GM13976 (cell line): ENCODE data around the gene ATP6V1F.

Source experiments
- DNase-seq: peaks from one replicate; pipeline ENCODE4 v3.0.0; 2012; ENCODE audit warnings: low spot score
- in situ Hi-C: fragments of 300-500 bp; cut with MboI; formaldehyde crosslinking; loops from one replicate; pipeline ENCODE4 v1.12.0; 2022; ENCODE audit warnings: low sequenced_read_pairs, mixed read lengths, inconsistent platforms; ENCODE audit not compliant: unreplicated experiment
- TF ChIP-seq, protein P1 (sequence below): IDR thresholded peaks from 2 replicates; pipeline ENCODE4 v1.5.1; 2012; ENCODE audit warnings: borderline replicate concordance, mild to moderate bottlenecking; ENCODE audit not compliant: insufficient read depth; ENCODE audit errors: extremely low read depth, missing control alignments, control extremely low read depth

ATP6V1F gene

GRCh38 chr7:128835790-128836641, 26.6 kb upstream of the ATP6V1F start:
- TF ChIP-seq, protein P1, sequence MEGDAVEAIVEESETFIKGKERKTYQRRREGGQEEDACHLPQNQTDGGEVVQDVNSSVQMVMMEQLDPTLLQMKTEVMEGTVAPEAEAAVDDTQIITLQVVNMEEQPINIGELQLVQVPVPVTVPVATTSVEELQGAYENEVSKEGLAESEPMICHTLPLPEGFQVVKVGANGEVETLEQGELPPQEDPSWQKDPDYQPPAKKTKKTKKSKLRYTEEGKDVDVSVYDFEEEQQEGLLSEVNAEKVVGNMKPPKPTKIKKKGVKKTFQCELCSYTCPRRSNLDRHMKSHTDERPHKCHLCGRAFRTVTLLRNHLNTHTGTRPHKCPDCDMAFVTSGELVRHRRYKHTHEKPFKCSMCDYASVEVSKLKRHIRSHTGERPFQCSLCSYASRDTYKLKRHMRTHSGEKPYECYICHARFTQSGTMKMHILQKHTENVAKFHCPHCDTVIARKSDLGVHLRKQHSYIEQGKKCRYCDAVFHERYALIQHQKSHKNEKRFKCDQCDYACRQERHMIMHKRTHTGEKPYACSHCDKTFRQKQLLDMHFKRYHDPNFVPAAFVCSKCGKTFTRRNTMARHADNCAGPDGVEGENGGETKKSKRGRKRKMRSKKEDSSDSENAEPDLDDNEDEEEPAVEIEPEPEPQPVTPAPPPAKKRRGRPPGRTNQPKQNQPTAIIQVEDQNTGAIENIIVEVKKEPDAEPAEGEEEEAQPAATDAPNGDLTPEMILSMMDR = no peak
- in situ Hi-C loops = no loop called here
- DNase-seq = peak; percentile 25

- in situ Hi-C loops = no loop called here
- TF ChIP-seq, protein P1 = no peak
- DNase-seq = peak; percentile 27
Observed at GRCh38 chr7:128836729-128837348, 25.8 kb upstream of the ATP6V1F start.

DNA sequence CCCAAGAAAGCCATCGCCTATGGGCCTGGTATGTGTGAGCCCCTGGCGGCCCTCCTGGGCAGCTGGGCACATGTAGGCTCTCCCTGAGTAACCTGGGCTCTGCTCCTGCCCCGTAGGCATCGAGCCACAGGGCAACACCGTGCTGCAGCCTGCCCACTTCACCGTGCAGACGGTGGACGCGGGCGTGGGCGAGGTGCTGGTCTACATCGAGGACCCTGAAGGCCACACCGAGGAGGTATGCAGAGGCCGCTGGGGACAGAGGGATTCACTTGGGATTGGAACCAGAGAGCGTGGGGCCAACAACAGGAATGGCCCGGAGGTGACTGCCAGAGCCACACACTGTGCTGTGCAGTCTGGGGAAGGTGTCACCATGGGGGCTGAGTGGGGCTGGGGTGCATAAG, 25.1 kb upstream of the ATP6V1F start:
- DNase-seq = peak; percentile 23
- TF ChIP-seq, protein P1 = no peak
- in situ Hi-C loops = no loop called here

DNA sequence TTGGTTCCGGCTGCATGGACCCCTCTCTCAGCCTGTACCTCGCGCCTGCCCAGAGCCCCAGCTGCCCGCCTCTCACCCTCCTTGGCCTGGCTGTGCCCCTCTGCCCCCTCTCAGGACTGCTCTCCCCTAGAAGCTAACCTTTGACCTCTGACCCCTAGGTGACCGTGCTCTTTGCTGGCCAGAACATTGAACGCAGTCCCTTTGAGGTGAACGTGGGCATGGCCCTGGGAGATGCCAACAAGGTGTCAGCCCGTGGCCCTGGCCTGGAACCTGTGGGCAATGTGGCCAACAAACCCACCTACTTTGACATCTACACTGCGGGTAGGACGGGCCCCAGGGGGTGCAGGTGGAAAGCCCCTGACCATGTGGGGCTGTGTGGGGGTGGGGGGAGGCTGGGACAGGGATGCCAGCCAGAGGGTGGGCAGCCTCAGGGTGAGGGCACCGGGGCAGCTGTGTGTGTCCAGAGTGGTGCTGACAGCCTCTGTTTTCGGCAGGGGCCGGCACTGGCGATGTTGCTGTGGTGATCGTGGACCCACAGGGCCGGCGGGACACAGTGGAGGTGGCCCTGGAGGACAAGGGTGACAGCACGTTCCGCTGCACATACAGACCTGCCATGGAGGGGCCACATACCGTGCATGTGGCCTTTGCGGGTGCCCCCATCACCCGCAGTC, 24.4 kb upstream of the ATP6V1F start:
- TF ChIP-seq, protein P1 = no peak
- no peak for DNase-seq
- in situ Hi-C loops = no loop called here

DNA sequence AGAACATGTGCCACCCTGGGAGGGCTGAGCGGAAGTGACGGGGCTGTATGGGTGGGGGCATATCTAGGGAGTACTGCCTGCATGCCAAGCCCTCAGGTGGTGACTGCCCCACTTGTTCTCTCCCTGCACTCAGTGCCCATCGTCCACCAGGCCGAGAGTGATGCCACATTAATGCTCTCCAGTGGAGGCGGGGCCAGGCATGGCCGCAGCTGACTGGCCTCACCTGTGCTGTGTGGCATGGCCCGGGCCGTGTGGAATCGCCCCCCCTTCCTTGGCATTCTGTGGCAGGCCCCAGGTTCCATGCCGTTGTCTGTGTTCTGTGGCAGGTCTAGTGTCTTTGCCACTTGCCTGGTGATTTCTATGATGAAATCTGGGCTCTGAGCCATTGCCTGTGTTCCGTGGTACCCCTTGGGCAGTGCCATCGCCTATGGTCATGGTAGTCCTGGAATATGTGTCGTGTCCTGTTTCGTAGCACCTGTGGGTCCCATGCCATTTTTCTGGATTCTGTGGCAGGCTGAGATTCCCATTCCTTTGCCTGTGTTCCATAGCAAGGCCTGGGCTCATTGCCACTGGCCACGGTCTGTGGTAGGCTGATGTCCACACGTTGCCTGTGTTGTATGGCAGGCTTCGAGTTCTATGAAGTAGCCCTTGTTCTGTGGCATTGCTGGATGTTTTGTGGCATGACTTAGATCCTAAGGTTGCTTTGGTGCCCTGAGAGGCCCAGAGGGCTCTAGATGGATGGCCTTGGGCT, 23.5 kb upstream of the ATP6V1F start:
- no peak for DNase-seq
- in situ Hi-C loops = no loop called here
- TF ChIP-seq, protein P1 = no peak

- TF ChIP-seq, protein P1 = no peak
- in situ Hi-C loops = no loop called here
- no peak for DNase-seq
Observed at GRCh38 chr7:128839751-128840177, 22.9 kb upstream of the ATP6V1F start.
